ENCODE data around the gene HIGD1A. TPM values are rescaled to one million over a fixed set of nuclear protein-coding genes. Genes with fewer than 3 reads are reported as not detected.

The HIGD1A gene
- total and polyA plus RNA-seq, 2 of the 8 experiments (the other 6 are each of a cell fraction or from before 2014, with no cell fraction given) = 67.3 to 95.4 TPM

GRCh38 chr3:42762046-42762724 is 42.1 kb downstream of the HIGD1A start:
- no peak overlapping the region for H4K5ac ChIP-seq (ENCODE audit: insufficient read length, low read depth, low read length)
- no peak overlapping the region for H2AFZ ChIP-seq (ENCODE audit: low read length)
- no peak overlapping the region for H3K18ac ChIP-seq (ENCODE audit: extremely low read depth, low read length)
- 82% methylated on average over 6 of the region's 6 CpGs; no CpG with 5 or more reads in 1 of the 2 experiments for WGBS, 2 experiments (ENCODE audit: extremely low coverage in 1 of 2, insufficient coverage in 1 of 2, insufficient read length in 1 of 2, insufficient replicate concordance in 2 of 2, low coverage in 1 of 2, low lambda C conversion rate in 2 of 2, missing lambda C conversion rate in 1 of 2)
- CTCF ChIA-PET (ENCODE audit: partially characterized antibody) = interaction anchor here (1.1 to 4.0 kb wide), 4 partner anchors 9 to 22 kb away, joined by 3 to 24 read pairs (median 8); no protein-coding TSS in a partner anchor
- H4K20me1 ChIP-seq (replicated peaks in 1 of 2; ENCODE audit: control insufficient read depth in 1 of 2, insufficient read depth in 2 of 2, low read length in 2 of 2) = no peaks in the 10 kb centered on the region
- DNase-seq (ENCODE audit: low read depth in 1 of 2, low spot score in 2 of 2) (no peak), FAIRE-seq (no peak)
- H3K27me3 ChIP-seq (replicated peaks in 1 of 4; ENCODE audit: control insufficient read depth in 3 of 4, extremely low read depth in 1 of 4, insufficient read depth in 3 of 4, low read length in 3 of 4) = no peaks in the 10 kb centered on the region
- H3K4me2 ChIP-seq (ENCODE audit: insufficient read depth in 1 of 2, low read depth in 2 of 2, low read length in 2 of 2) = no peak overlapping the region
- H3K4me3 ChIP-seq (ENCODE audit: extremely low read depth in 1 of 4, insufficient read depth in 2 of 4, low read depth in 3 of 4, low read length in 4 of 4) = no peak overlapping the region
- no peaks in the 10 kb centered on the region for H3K36me3 ChIP-seq (ENCODE audit: control insufficient read depth in 2 of 4, insufficient read depth in 4 of 4, low read length in 3 of 4)
- H3K27ac ChIP-seq (ENCODE audit: low read depth, low read length) = no peak overlapping the region
- H3K9me3 ChIP-seq (ENCODE audit: insufficient read depth in 2 of 2, low read depth in 1 of 2, low read length in 1 of 2) = no peaks in the 10 kb centered on the region
- peaks cover 1 to 12% (median 3%) of the 10 kb centered on the region in 4 experiments; a peak in 4 of 7 replicates for H3K4me1 ChIP-seq (replicated peaks in 1 of 4; ENCODE audit: control insufficient read depth in 3 of 4, insufficient read depth in 4 of 4, low read length in 3 of 4)
- H3K79me2 ChIP-seq (ENCODE audit: control insufficient read depth in 1 of 2, insufficient read depth in 2 of 2, low read length in 2 of 2) = no peaks in the 10 kb centered on the region
- H2BK12ac ChIP-seq (ENCODE audit: low read depth, low read length) = no peak overlapping the region
- no peak overlapping the region for H3K14ac ChIP-seq (ENCODE audit: insufficient read length)
- H3K79me1 ChIP-seq (ENCODE audit: low read depth, low read length) = no peaks in the 10 kb centered on the region
- H2BK15ac ChIP-seq (ENCODE audit: low read length) = no peak overlapping the region
- H2BK120ac ChIP-seq (replicated peaks; ENCODE audit: low read depth, low read length) = no peak overlapping the region
- no peak overlapping the region for H2BK20ac ChIP-seq (ENCODE audit: low read length)
- H3K23me2 ChIP-seq (ENCODE audit: low read depth, low read length) = no peaks in the 10 kb centered on the region
- no peak overlapping the region for H2AK5ac ChIP-seq (ENCODE audit: low read depth, low read length)
- H2BK5ac ChIP-seq (ENCODE audit: low read depth, low read length) = no peak overlapping the region
- no peak overlapping the region for H3K9ac ChIP-seq (replicated peaks in 1 of 4; ENCODE audit: extremely low read depth in 1 of 4, low read depth in 3 of 4, low read length in 3 of 4)
- no peak overlapping the region for H3K56ac ChIP-seq (replicated peaks; ENCODE audit: insufficient read length, low read depth, low read length)
- POLR2A ChIA-PET (ENCODE audit: partially characterized antibody) = no interaction called here
- H4K8ac ChIP-seq (ENCODE audit: extremely low read depth, insufficient read depth, low read length) = no peak overlapping the region
- TF ChIP-seq RAD21 (IDR thresholded peaks at IDR 0.05 in 1 of 2, conservative IDR thresholded peaks at IDR 0.05 in 1 of 2; ENCODE audit: low read depth in 2 of 2, low read length in 2 of 2) = no peak
- no peak for TF ChIP-seq ZNF274 (IDR thresholded peaks at IDR 0.05; ENCODE audit: borderline replicate concordance, extremely low read depth, low read length)
- TF ChIP-seq SP2 (IDR thresholded peaks at IDR 0.05; ENCODE audit: low read length) = no peak
- no peak for TF ChIP-seq PHF8 (conservative IDR thresholded peaks at IDR 0.05; ENCODE audit: low read depth, low read length)
- TF ChIP-seq, protein P1, sequence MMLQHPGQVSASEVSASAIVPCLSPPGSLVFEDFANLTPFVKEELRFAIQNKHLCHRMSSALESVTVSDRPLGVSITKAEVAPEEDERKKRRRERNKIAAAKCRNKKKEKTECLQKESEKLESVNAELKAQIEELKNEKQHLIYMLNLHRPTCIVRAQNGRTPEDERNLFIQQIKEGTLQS (IDR thresholded peaks at IDR 0.05; ENCODE audit: insufficient read depth, low read depth, low read length) = no peak
- TF ChIP-seq POLR2A (IDR thresholded peaks at IDR 0.05; ENCODE audit: control extremely low read depth in 1 of 2, low read depth in 2 of 2, low read length in 2 of 2) = no peak
- TF ChIP-seq CBX8 (IDR thresholded peaks at IDR 0.05; ENCODE audit: borderline replicate concordance, low read depth, low read length) = no peak
- no peak for TF ChIP-seq GABPA (IDR thresholded peaks at IDR 0.05; ENCODE audit: borderline replicate concordance, insufficient read depth, low read length)
- TF ChIP-seq HDAC6 (IDR thresholded peaks at IDR 0.05; ENCODE audit: low read depth, low read length) = no peak
- no peak for TF ChIP-seq TAF1 (IDR thresholded peaks at IDR 0.05; ENCODE audit: low read depth, low read length)
- TF ChIP-seq SIN3A (conservative IDR thresholded peaks at IDR 0.05 in 1 of 2, IDR thresholded peaks at IDR 0.05 in 1 of 2; ENCODE audit: low read depth in 1 of 2, low read length in 2 of 2) = no peak
- TF ChIP-seq CTBP2 (IDR thresholded peaks at IDR 0.05; ENCODE audit: borderline replicate concordance, insufficient read depth, insufficient read length, low read length) = no peak
- H3K4ac ChIP-seq (replicated peaks; ENCODE audit: insufficient read length, low read depth, low read length) = no peak overlapping the region
- no peak overlapping the region for H4K91ac ChIP-seq (replicated peaks; ENCODE audit: insufficient read length, low read length)
- H3K23ac ChIP-seq (ENCODE audit: insufficient read length) = no peak overlapping the region

Measured in H1 (cell line).